ENCODE data around the gene CCT7. TPM values are rescaled to one million over a fixed set of nuclear protein-coding genes. Genes with fewer than 3 reads are reported as not detected.

CCT7 gene
- total and polyA plus RNA-seq, 10 of the 15 experiments (the other 5 are each of a cell fraction or from before 2014, with no cell fraction given), result 206 to 598 (median 486) TPM

DNA sequence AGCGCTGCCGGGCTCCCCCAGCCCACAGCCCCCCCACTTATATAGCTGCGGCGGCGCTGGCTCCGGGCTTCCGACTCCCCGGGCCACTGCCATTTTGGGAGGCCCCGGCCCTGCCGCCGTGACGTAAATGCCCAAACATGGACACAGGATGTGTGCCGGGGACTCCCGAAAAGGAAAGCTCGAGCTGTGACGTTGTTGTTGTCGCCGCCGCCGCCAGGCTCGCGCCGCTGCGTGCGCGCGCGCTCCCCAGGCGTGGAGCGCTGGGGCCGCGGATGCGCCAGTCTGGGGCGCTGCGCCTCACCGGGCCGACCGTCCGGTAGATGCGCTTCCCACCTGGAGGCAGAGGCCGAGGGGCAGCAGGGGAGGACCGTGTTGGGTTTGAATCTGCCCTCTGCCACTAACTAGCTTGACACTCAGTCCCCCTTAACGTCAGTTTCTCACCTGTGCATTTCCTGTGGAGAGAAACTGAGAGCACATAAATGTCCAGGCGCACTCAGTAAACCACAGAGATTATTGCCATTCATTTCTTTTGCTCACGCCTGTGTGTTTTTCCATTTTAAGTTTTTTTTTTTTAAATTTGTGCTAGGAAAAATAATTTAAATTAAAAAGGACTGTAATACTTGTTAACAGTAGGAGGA lies 59.5 kb downstream of the CCT7 start, which contains the start of gene EGR4 (continued):
- TF ChIP-seq BHLHE40 (IDR thresholded peaks at IDR 0.05; ENCODE audit: borderline replicate concordance in 1 of 2, low read depth in 2 of 2, low read length in 1 of 2) (peak; percentile 34 to 48; a peak in 2 of 4 replicates), POLR2A (IDR thresholded peaks at IDR 0.05; ENCODE audit: low read depth, low read length) (no peak), IRF4 (IDR thresholded peaks at IDR 0.05; ENCODE audit: low read depth, low read length) (no peak), KLF5 (IDR thresholded peaks at IDR 0.05; ENCODE audit: partially characterized antibody) (no peak), CBFB (IDR thresholded peaks at IDR 0.05; ENCODE audit: low read depth) (no peak), SMAD5 (IDR thresholded peaks at IDR 0.05; ENCODE audit: low read depth) (no peak), RAD51 (IDR thresholded peaks at IDR 0.05) (no peak), FOXK2 (IDR thresholded peaks at IDR 0.05) (no peak), SIX5 (IDR thresholded peaks at IDR 0.05; ENCODE audit: low read depth, low read length, severe bottlenecking) (no peak), NR2C2 (IDR thresholded peaks at IDR 0.05; ENCODE audit: borderline replicate concordance, control insufficient read depth, insufficient read length, low read depth) (no peak), POLR2AphosphoS5 (IDR thresholded peaks at IDR 0.05; ENCODE audit: low read length) (no peak)
- TF ChIP-seq, protein P1, sequence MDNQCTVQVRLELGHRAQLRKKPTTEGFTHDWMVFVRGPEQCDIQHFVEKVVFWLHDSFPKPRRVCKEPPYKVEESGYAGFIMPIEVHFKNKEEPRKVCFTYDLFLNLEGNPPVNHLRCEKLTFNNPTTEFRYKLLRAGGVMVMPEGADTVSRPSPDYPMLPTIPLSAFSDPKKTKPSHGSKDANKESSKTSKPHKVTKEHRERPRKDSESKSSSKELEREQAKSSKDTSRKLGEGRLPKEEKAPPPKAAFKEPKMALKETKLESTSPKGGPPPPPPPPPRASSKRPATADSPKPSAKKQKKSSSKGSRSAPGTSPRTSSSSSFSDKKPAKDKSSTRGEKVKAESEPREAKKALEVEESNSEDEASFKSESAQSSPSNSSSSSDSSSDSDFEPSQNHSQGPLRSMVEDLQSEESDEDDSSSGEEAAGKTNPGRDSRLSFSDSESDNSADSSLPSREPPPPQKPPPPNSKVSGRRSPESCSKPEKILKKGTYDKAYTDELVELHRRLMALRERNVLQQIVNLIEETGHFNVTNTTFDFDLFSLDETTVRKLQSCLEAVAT (IDR thresholded peaks at IDR 0.05), result no peak
- TF ChIP-seq, protein P2, sequence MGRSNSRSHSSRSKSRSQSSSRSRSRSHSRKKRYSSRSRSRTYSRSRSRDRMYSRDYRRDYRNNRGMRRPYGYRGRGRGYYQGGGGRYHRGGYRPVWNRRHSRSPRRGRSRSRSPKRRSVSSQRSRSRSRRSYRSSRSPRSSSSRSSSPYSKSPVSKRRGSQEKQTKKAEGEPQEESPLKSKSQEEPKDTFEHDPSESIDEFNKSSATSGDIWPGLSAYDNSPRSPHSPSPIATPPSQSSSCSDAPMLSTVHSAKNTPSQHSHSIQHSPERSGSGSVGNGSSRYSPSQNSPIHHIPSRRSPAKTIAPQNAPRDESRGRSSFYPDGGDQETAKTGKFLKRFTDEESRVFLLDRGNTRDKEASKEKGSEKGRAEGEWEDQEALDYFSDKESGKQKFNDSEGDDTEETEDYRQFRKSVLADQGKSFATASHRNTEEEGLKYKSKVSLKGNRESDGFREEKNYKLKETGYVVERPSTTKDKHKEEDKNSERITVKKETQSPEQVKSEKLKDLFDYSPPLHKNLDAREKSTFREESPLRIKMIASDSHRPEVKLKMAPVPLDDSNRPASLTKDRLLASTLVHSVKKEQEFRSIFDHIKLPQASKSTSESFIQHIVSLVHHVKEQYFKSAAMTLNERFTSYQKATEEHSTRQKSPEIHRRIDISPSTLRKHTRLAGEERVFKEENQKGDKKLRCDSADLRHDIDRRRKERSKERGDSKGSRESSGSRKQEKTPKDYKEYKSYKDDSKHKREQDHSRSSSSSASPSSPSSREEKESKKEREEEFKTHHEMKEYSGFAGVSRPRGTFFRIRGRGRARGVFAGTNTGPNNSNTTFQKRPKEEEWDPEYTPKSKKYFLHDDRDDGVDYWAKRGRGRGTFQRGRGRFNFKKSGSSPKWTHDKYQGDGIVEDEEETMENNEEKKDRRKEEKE (IDR thresholded peaks at IDR 0.05), result no peak
- TF ChIP-seq, protein P3, sequence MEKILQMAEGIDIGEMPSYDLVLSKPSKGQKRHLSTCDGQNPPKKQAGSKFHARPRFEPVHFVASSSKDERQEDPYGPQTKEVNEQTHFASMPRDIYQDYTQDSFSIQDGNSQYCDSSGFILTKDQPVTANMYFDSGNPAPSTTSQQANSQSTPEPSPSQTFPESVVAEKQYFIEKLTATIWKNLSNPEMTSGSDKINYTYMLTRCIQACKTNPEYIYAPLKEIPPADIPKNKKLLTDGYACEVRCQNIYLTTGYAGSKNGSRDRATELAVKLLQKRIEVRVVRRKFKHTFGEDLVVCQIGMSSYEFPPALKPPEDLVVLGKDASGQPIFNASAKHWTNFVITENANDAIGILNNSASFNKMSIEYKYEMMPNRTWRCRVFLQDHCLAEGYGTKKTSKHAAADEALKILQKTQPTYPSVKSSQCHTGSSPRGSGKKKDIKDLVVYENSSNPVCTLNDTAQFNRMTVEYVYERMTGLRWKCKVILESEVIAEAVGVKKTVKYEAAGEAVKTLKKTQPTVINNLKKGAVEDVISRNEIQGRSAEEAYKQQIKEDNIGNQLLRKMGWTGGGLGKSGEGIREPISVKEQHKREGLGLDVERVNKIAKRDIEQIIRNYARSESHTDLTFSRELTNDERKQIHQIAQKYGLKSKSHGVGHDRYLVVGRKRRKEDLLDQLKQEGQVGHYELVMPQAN (conservative IDR thresholded peaks at IDR 0.05), result 0 out of 2 replicates have a peak, but pooled peaks have one; percentile 36
- TF ChIP-seq, protein P4, sequence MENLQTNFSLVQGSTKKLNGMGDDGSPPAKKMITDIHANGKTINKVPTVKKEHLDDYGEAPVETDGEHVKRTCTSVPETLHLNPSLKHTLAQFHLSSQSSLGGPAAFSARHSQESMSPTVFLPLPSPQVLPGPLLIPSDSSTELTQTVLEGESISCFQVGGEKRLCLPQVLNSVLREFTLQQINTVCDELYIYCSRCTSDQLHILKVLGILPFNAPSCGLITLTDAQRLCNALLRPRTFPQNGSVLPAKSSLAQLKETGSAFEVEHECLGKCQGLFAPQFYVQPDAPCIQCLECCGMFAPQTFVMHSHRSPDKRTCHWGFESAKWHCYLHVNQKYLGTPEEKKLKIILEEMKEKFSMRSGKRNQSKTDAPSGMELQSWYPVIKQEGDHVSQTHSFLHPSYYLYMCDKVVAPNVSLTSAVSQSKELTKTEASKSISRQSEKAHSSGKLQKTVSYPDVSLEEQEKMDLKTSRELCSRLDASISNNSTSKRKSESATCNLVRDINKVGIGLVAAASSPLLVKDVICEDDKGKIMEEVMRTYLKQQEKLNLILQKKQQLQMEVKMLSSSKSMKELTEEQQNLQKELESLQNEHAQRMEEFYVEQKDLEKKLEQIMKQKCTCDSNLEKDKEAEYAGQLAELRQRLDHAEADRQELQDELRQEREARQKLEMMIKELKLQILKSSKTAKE (IDR thresholded peaks at IDR 0.05; ENCODE audit: low read depth, poor library complexity, severe bottlenecking), result no peak
- TF ChIP-seq, protein P5, sequence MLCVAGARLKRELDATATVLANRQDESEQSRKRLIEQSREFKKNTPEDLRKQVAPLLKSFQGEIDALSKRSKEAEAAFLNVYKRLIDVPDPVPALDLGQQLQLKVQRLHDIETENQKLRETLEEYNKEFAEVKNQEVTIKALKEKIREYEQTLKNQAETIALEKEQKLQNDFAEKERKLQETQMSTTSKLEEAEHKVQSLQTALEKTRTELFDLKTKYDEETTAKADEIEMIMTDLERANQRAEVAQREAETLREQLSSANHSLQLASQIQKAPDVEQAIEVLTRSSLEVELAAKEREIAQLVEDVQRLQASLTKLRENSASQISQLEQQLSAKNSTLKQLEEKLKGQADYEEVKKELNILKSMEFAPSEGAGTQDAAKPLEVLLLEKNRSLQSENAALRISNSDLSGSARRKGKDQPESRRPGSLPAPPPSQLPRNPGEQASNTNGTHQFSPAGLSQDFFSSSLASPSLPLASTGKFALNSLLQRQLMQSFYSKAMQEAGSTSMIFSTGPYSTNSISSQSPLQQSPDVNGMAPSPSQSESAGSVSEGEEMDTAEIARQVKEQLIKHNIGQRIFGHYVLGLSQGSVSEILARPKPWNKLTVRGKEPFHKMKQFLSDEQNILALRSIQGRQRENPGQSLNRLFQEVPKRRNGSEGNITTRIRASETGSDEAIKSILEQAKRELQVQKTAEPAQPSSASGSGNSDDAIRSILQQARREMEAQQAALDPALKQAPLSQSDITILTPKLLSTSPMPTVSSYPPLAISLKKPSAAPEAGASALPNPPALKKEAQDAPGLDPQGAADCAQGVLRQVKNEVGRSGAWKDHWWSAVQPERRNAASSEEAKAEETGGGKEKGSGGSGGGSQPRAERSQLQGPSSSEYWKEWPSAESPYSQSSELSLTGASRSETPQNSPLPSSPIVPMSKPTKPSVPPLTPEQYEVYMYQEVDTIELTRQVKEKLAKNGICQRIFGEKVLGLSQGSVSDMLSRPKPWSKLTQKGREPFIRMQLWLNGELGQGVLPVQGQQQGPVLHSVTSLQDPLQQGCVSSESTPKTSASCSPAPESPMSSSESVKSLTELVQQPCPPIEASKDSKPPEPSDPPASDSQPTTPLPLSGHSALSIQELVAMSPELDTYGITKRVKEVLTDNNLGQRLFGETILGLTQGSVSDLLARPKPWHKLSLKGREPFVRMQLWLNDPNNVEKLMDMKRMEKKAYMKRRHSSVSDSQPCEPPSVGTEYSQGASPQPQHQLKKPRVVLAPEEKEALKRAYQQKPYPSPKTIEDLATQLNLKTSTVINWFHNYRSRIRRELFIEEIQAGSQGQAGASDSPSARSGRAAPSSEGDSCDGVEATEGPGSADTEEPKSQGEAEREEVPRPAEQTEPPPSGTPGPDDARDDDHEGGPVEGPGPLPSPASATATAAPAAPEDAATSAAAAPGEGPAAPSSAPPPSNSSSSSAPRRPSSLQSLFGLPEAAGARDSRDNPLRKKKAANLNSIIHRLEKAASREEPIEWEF (IDR thresholded peaks at IDR 0.05; ENCODE audit: insufficient replicate concordance, low read depth, low read length), result no peak
